ENCODE measurements around the gene SLC7A6OS.

Gene SLC7A6OS

GRCh38 chr16:68350813-68351350 is 40.1 kb upstream of the SLC7A6OS start:
- Histone ChIP-seq H3K36me3 (ENCODE audit: insufficient read depth, low read length) (peaks cover 87% of the 10 kb centered on the region), H2AFZ (ENCODE audit: low read depth, low read length) (no peak overlapping the region), H3K4me3 (ENCODE audit: low read length) (no peak overlapping the region), H3K4me1 (ENCODE audit: insufficient read depth, low read length) (no peaks in the 10 kb centered on the region), H3K27me3 (ENCODE audit: insufficient read depth, low read length) (no peaks in the 10 kb centered on the region), H3K9me3 (ENCODE audit: low read length) (no peaks in the 10 kb centered on the region)

- Histone ChIP-seq H3K4me3 (ENCODE audit: low read length) (no peak overlapping the region), H2AFZ (ENCODE audit: low read depth, low read length) (no peak overlapping the region), H3K27me3 (ENCODE audit: insufficient read depth, low read length) (no peaks in the 10 kb centered on the region), H3K36me3 (ENCODE audit: insufficient read depth, low read length) (peaks cover 91% of the 10 kb centered on the region), H3K9me3 (ENCODE audit: low read length) (no peaks in the 10 kb centered on the region), H3K4me1 (ENCODE audit: insufficient read depth, low read length) (no peaks in the 10 kb centered on the region)
Observed at GRCh38 chr16:68349838-68350410, 39.2 kb upstream of the SLC7A6OS start.

- no peaks in the 10 kb centered on the region for H3K4me1 ChIP-seq (ENCODE audit: insufficient read depth, low read length)
- H2AFZ ChIP-seq (ENCODE audit: low read depth, low read length), result no peak overlapping the region
- no peaks in the 10 kb centered on the region for H3K9me3 ChIP-seq (ENCODE audit: low read length)
- H3K36me3 ChIP-seq (ENCODE audit: insufficient read depth, low read length), result peaks cover 87% of the 10 kb centered on the region
- no peak overlapping the region for H3K4me3 ChIP-seq (ENCODE audit: low read length)
- H3K27me3 ChIP-seq (ENCODE audit: insufficient read depth, low read length), result no peaks in the 10 kb centered on the region
Observed at GRCh38 chr16:68348639-68349445, 38.1 kb upstream of the SLC7A6OS start.

GRCh38 chr16:68347605-68348004 is 36.9 kb upstream of the SLC7A6OS start:
- no peaks in the 10 kb centered on the region for H3K27me3 ChIP-seq (ENCODE audit: insufficient read depth, low read length)
- no peak overlapping the region for H3K4me3 ChIP-seq (ENCODE audit: low read length)
- H3K9me3 ChIP-seq (ENCODE audit: low read length), result no peaks in the 10 kb centered on the region
- H3K4me1 ChIP-seq (ENCODE audit: insufficient read depth, low read length), result no peaks in the 10 kb centered on the region
- peaks cover 82% of the 10 kb centered on the region for H3K36me3 ChIP-seq (ENCODE audit: insufficient read depth, low read length)
- H2AFZ ChIP-seq (ENCODE audit: low read depth, low read length), result no peak overlapping the region

- Histone ChIP-seq H2AFZ (ENCODE audit: low read depth, low read length) (no peak overlapping the region), H3K9me3 (ENCODE audit: low read length) (no peaks in the 10 kb centered on the region), H3K27me3 (ENCODE audit: insufficient read depth, low read length) (no peaks in the 10 kb centered on the region), H3K4me3 (ENCODE audit: low read length) (no peak overlapping the region), H3K36me3 (ENCODE audit: insufficient read depth, low read length) (peaks cover 82% of the 10 kb centered on the region), H3K4me1 (ENCODE audit: insufficient read depth, low read length) (no peaks in the 10 kb centered on the region)
Observed at GRCh38 chr16:68346892-68347480, 36.2 kb upstream of the SLC7A6OS start.

GRCh38 chr16:68345958-68346635 is 35.4 kb upstream of the SLC7A6OS start:
- Histone ChIP-seq H3K4me1 (ENCODE audit: insufficient read depth, low read length) (no peaks in the 10 kb centered on the region), H3K27me3 (ENCODE audit: insufficient read depth, low read length) (no peaks in the 10 kb centered on the region), H2AFZ (ENCODE audit: low read depth, low read length) (no peak overlapping the region), H3K36me3 (ENCODE audit: insufficient read depth, low read length) (peaks cover 77% of the 10 kb centered on the region), H3K4me3 (ENCODE audit: low read length) (no peak overlapping the region), H3K9me3 (ENCODE audit: low read length) (no peaks in the 10 kb centered on the region)

- no peaks in the 10 kb centered on the region for H3K4me1 ChIP-seq (ENCODE audit: insufficient read depth, low read length)
- no peaks in the 10 kb centered on the region for H3K27me3 ChIP-seq (ENCODE audit: insufficient read depth, low read length)
- peaks cover 77% of the 10 kb centered on the region for H3K36me3 ChIP-seq (ENCODE audit: insufficient read depth, low read length)
- no peak overlapping the region for H3K4me3 ChIP-seq (ENCODE audit: low read length)
- no peak overlapping the region for H2AFZ ChIP-seq (ENCODE audit: low read depth, low read length)
- H3K9me3 ChIP-seq (ENCODE audit: low read length), result no peaks in the 10 kb centered on the region
Observed at GRCh38 chr16:68345351-68345810, 34.6 kb upstream of the SLC7A6OS start.

GRCh38 chr16:68344252-68344651 is 33.5 kb upstream of the SLC7A6OS start:
- Histone ChIP-seq H3K9me3 (ENCODE audit: low read length) (no peaks in the 10 kb centered on the region), H3K4me1 (ENCODE audit: insufficient read depth, low read length) (no peaks in the 10 kb centered on the region), H3K36me3 (ENCODE audit: insufficient read depth, low read length) (peaks cover 76% of the 10 kb centered on the region), H2AFZ (ENCODE audit: low read depth, low read length) (no peak overlapping the region), H3K27me3 (ENCODE audit: insufficient read depth, low read length) (no peaks in the 10 kb centered on the region), H3K4me3 (ENCODE audit: low read length) (no peak overlapping the region)

- H3K27me3 ChIP-seq (ENCODE audit: insufficient read depth, low read length), result no peaks in the 10 kb centered on the region
- H2AFZ ChIP-seq (ENCODE audit: low read depth, low read length), result no peak overlapping the region
- H3K9me3 ChIP-seq (ENCODE audit: low read length), result no peaks in the 10 kb centered on the region
- peaks cover 77% of the 10 kb centered on the region for H3K36me3 ChIP-seq (ENCODE audit: insufficient read depth, low read length)
- H3K4me3 ChIP-seq (ENCODE audit: low read length), result no peak overlapping the region
- H3K4me1 ChIP-seq (ENCODE audit: insufficient read depth, low read length), result no peaks in the 10 kb centered on the region
Observed at GRCh38 chr16:68343137-68343536, 32.4 kb upstream of the SLC7A6OS start.

- Histone ChIP-seq H3K4me1 (ENCODE audit: insufficient read depth, low read length) (no peaks in the 10 kb centered on the region), H2AFZ (ENCODE audit: low read depth, low read length) (no peak overlapping the region), H3K27me3 (ENCODE audit: insufficient read depth, low read length) (no peaks in the 10 kb centered on the region), H3K4me3 (ENCODE audit: low read length) (no peak overlapping the region), H3K9me3 (ENCODE audit: low read length) (no peaks in the 10 kb centered on the region), H3K36me3 (ENCODE audit: insufficient read depth, low read length) (peaks cover 79% of the 10 kb centered on the region)
Observed at GRCh38 chr16:68342620-68343019, 31.9 kb upstream of the SLC7A6OS start.

- Histone ChIP-seq H3K9me3 (ENCODE audit: low read length) (no peaks in the 10 kb centered on the region), H2AFZ (ENCODE audit: low read depth, low read length) (no peak overlapping the region), H3K4me3 (ENCODE audit: low read length) (no peak overlapping the region), H3K4me1 (ENCODE audit: insufficient read depth, low read length) (no peaks in the 10 kb centered on the region), H3K27me3 (ENCODE audit: insufficient read depth, low read length) (no peaks in the 10 kb centered on the region), H3K36me3 (ENCODE audit: insufficient read depth, low read length) (peaks cover 66% of the 10 kb centered on the region)
Observed at GRCh38 chr16:68339214-68339613, 28.5 kb upstream of the SLC7A6OS start.

GRCh38 chr16:68338326-68339119 is 27.8 kb upstream of the SLC7A6OS start:
- peaks cover 64% of the 10 kb centered on the region for H3K36me3 ChIP-seq (ENCODE audit: insufficient read depth, low read length)
- H3K4me3 ChIP-seq (ENCODE audit: low read length), result no peak overlapping the region
- no peaks in the 10 kb centered on the region for H3K4me1 ChIP-seq (ENCODE audit: insufficient read depth, low read length)
- H3K9me3 ChIP-seq (ENCODE audit: low read length), result no peaks in the 10 kb centered on the region
- no peak overlapping the region for H2AFZ ChIP-seq (ENCODE audit: low read depth, low read length)
- H3K27me3 ChIP-seq (ENCODE audit: insufficient read depth, low read length), result no peaks in the 10 kb centered on the region
